Natural killer cell (primary cell): Measurements from ENCODE around the gene CACNA1A. TPM values are rescaled to one million over a fixed set of nuclear protein-coding genes. Genes with fewer than 3 reads are reported as not detected.

Experiments used
- ATAC-seq, 3 donors: fragments of 150-1000 bp in 2 of 3; fragments of 200-7000 bp in 1 of 3; cut with Tn5 transposase; 1 replicate in 1 of 3; 2 replicates in 2 of 3; pipeline ENCODE4 v1.10.0; 2021; ENCODE audit warnings: mild to moderate bottlenecking in 2 of 3, moderate library complexity in 2 of 3
- DNase-seq, 2 donors: peaks; one replicate each; pipeline versions ENCODE4 v3.0.0 to v3.0.0-alpha.2; 2013 to 2021; ENCODE audit warnings: mixed read lengths in 1 of 2
- H3K27ac ChIP-seq: one replicate; pipeline ENCODE4 v1.5.1; 2013; ENCODE audit warnings: mild to moderate bottlenecking, low read length
- H3K27me3 ChIP-seq: one replicate; pipeline ENCODE4 v1.6.1; 2013; ENCODE audit warnings: low read length; ENCODE audit not compliant: control insufficient read depth, insufficient read depth
- H3K36me3 ChIP-seq: one replicate; pipeline ENCODE4 v1.6.1; 2013; ENCODE audit warnings: low read length; ENCODE audit not compliant: control insufficient read depth, insufficient read depth
- H3K4me1 ChIP-seq: one replicate; pipeline ENCODE4 v1.6.1; 2013; ENCODE audit warnings: low read length; ENCODE audit not compliant: control insufficient read depth, insufficient read depth
- H3K4me3 ChIP-seq: one replicate; pipeline ENCODE4 v1.5.1; 2013; ENCODE audit warnings: low read length
- H3K9me3 ChIP-seq: one replicate; pipeline ENCODE4 v1.6.1; 2013; ENCODE audit warnings: low read length; ENCODE audit not compliant: control insufficient read depth, insufficient read depth
- H3K27ac Mint-ChIP-seq, 2 donors: one replicate each; pipeline ENCODE4 v1.8.0; 2022; ENCODE audit warnings: mild to moderate bottlenecking in 2 of 2, mixed read lengths in 2 of 2, moderate library complexity in 1 of 2
- H3K27me3 Mint-ChIP-seq, 2 donors: one replicate each; pipeline ENCODE4 v1.8.0; 2022; ENCODE audit warnings: low read depth in 2 of 2, mixed read lengths in 2 of 2
- H3K36me3 Mint-ChIP-seq: one replicate; pipeline ENCODE4 v1.8.0; 2022; ENCODE audit warnings: mixed read lengths
- H3K4me1 Mint-ChIP-seq, 2 donors: one replicate each; pipeline ENCODE4 v1.8.0; 2022; ENCODE audit warnings: mixed read lengths in 2 of 2
- H3K4me3 Mint-ChIP-seq: one replicate; pipeline ENCODE4 v1.8.0; 2022; ENCODE audit warnings: mild to moderate bottlenecking, moderate library complexity, mixed read lengths
- H3K9me3 Mint-ChIP-seq, 2 donors: one replicate each; pipeline ENCODE4 v1.8.0; 2022; ENCODE audit warnings: mixed read lengths in 2 of 2
- WGBS: methylation state at CpG from one replicate; pipeline ENCODE4 v1.1.7; 2013; ENCODE audit warnings: missing lambda C conversion rate; ENCODE audit not compliant: insufficient coverage; 5-methylcytosine and 5-hydroxymethylcytosine counted together
- intact Hi-C: fragments of 100-400 bp; cut with micrococcal nuclease; formaldehyde crosslinking; loops from one replicate; pipeline ENCODE4 v1.14.2; 2022
- total RNA-seq, 4 donors: library from RNA; stranded (reverse); fragments of 120-200 nt in 1 of 4; gene quantifications; one replicate each; pipeline versions ENCODE4 v1.2.3 to v1.2.4, GENCODE V29; 2013 to 2022
- TF ChIP-seq, protein P1 (sequence below): fragments of 200-600 bp; IDR thresholded peaks from one replicate; pipeline ENCODE4 v1.8.0; 2022; ENCODE audit warnings: antibody characterized with exemption

The CACNA1A gene
- total RNA-seq, 3 donors from 2014 or later (not counting 1 experiment from before 2014, with no cell fraction given), result 0.59 to 0.85 (median 0.75) TPM

- no peak overlapping the region for H3K4me3 Mint-ChIP-seq
- TF ChIP-seq, protein P1, sequence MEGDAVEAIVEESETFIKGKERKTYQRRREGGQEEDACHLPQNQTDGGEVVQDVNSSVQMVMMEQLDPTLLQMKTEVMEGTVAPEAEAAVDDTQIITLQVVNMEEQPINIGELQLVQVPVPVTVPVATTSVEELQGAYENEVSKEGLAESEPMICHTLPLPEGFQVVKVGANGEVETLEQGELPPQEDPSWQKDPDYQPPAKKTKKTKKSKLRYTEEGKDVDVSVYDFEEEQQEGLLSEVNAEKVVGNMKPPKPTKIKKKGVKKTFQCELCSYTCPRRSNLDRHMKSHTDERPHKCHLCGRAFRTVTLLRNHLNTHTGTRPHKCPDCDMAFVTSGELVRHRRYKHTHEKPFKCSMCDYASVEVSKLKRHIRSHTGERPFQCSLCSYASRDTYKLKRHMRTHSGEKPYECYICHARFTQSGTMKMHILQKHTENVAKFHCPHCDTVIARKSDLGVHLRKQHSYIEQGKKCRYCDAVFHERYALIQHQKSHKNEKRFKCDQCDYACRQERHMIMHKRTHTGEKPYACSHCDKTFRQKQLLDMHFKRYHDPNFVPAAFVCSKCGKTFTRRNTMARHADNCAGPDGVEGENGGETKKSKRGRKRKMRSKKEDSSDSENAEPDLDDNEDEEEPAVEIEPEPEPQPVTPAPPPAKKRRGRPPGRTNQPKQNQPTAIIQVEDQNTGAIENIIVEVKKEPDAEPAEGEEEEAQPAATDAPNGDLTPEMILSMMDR, result no peak
- H3K36me3 ChIP-seq, result no peaks in the 10 kb centered on the region
- H3K36me3 Mint-ChIP-seq, result no peaks in the 10 kb centered on the region
- 76% methylated on average over 4 of the region's 5 CpGs for WGBS
- H3K27ac Mint-ChIP-seq, result no peak overlapping the region
- no peaks in the 10 kb centered on the region for H3K4me1 Mint-ChIP-seq
- intact Hi-C loops, result no loop called here
- peaks cover 3% of the 10 kb centered on the region for H3K27me3 ChIP-seq
- peaks cover 0 to 3% of the 10 kb centered on the region in 2 donors for H3K9me3 Mint-ChIP-seq
- ATAC-seq (no peak), DNase-seq (no peak)
- H3K4me3 ChIP-seq, result no peak overlapping the region
- peaks cover 6 to 28% of the 10 kb centered on the region in 2 donors for H3K27me3 Mint-ChIP-seq
- no peak overlapping the region for H3K27ac ChIP-seq
- no peaks in the 10 kb centered on the region for H3K4me1 ChIP-seq
- H3K9me3 ChIP-seq, result peaks cover 14% of the 10 kb centered on the region
These were observed 106.5 kb downstream of the CACNA1A start for GRCh38 chr19:13399746-13400145.

- intact Hi-C loops, result no loop called here
- peaks cover 8 to 28% of the 10 kb centered on the region in 2 donors for H3K27me3 Mint-ChIP-seq
- Histone ChIP-seq H3K4me1 (no peaks in the 10 kb centered on the region), H3K27ac (no peak overlapping the region), H3K4me3 (no peak overlapping the region), H3K27me3 (peaks cover 3% of the 10 kb centered on the region), H3K9me3 (peaks cover 14% of the 10 kb centered on the region), H3K36me3 (no peaks in the 10 kb centered on the region)
- no peaks in the 10 kb centered on the region for H3K4me1 Mint-ChIP-seq
- 65% methylated on average over 9 of the region's 10 CpGs for WGBS
- H3K4me3 Mint-ChIP-seq, result no peak overlapping the region
- H3K36me3 Mint-ChIP-seq, result no peaks in the 10 kb centered on the region
- H3K27ac Mint-ChIP-seq, result no peak overlapping the region
- TF ChIP-seq, protein P1, result no peak
- peaks cover 0 to 3% of the 10 kb centered on the region in 2 donors for H3K9me3 Mint-ChIP-seq
- DNase-seq, result no peak
- no peak for ATAC-seq
These were observed 107.2 kb downstream of the CACNA1A start for GRCh38 chr19:13398780-13399726.

GRCh38 chr19:13398182-13398581 lies 108.1 kb downstream of the CACNA1A start:
- DNase-seq (no peak), ATAC-seq (no peak)
- 92% methylated on average over 3 of the region's 4 CpGs for WGBS
- Mint-ChIP-seq H3K4me3 (no peak overlapping the region), H3K9me3 (peaks cover 0 to 3% of the 10 kb centered on the region in 2 donors), H3K36me3 (no peaks in the 10 kb centered on the region), H3K27ac (no peak overlapping the region), H3K27me3 (peaks cover 14 to 28% of the 10 kb centered on the region in 2 donors), H3K4me1 (no peaks in the 10 kb centered on the region)
- no peaks in the 10 kb centered on the region for H3K36me3 ChIP-seq
- no peaks in the 10 kb centered on the region for H3K4me1 ChIP-seq
- intact Hi-C loops, result no loop called here
- H3K27ac ChIP-seq, result no peak overlapping the region
- peaks cover 14% of the 10 kb centered on the region for H3K9me3 ChIP-seq
- TF ChIP-seq, protein P1, result no peak
- H3K27me3 ChIP-seq, result peaks cover 3% of the 10 kb centered on the region
- H3K4me3 ChIP-seq, result no peak overlapping the region
